Measurements from ENCODE around the gene COPB1.

COPB1 gene

GRCh38 chr11:14422814-14423182 is 76.8 kb downstream of the COPB1 start:
- no peak for DNase-seq

DNA sequence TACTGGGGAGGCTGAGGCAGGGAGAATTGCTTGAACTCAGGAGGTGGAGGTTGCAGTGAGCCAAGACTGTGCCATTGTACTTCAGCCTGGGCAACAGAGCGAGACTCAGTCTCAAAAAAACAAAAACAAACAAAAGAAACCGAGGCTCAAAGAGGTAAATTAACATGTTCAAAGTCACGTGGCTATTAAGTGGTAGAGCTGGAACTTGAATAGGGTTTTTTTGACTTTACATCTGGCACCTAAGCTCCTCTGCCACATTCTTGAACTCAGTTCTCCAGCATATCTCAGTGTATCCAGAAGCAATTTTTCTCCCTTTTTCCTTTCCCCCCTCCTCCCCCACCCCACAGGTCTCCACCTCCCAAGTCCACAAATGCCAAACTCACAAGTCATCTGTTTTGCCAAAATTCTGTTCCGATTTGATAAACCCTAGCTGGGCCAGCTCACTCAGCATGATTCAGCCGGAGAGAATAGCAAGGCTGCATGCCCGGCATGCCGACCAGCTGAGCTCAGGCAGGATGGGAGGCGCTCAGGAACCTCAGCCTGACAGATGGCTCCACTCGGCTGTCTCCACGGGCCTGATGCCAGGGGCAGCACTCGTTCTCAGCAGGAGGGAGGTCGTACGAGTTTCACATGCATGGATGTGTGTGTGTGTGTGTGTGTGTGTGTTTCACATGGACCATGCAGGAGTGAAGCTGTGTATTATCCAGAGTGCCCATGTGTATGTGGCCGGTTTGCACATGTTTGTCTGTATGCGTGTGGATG is 77.4 kb downstream of the COPB1 start:
- DNase-seq, result peak; percentile 79

GRCh38 chr11:14420223-14420622 is 79.4 kb downstream of the COPB1 start:
- DNase-seq, result no peak

- DNase-seq, result no peak
Observed at GRCh38 chr11:14418801-14419417, 80.7 kb downstream of the COPB1 start.

DNA sequence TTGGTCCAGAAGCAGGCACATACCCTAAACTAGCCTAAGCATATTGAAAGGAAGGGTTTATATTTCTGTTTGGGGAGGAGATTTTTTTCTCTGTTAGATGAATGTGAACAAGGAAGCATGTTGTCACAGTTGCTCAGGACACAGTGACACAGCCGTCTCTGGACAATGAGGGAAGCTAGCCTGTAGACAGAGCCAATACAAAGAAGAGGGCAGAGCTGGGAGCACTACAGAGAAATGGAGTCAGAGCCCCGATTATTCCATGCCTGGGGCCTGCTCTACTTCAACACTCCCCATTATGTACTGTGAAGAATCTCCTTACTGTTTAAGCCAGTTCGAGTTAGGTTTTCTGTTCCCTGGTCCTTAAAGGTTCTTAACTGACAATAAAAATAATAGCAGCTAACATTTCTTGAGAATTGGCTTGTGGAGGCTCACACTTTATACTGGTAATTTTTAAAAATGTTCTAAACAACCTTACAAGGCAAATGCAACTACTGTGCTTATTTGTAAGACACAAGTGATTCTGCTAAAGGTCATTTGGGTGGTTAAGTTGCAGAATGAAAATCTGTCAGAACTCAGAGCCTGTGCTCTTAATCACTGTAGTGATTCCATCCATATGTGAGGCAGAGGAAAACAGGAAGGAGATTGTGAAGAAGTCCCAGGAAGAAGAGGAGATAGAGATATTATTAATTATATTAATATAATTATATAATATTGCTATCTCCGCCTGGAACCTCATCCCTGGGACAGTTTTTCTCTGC is 81.8 kb downstream of the COPB1 start:
- no peak for DNase-seq

- no peak for DNase-seq
Observed at GRCh38 chr11:14417186-14417585, 82.4 kb downstream of the COPB1 start.

DNA sequence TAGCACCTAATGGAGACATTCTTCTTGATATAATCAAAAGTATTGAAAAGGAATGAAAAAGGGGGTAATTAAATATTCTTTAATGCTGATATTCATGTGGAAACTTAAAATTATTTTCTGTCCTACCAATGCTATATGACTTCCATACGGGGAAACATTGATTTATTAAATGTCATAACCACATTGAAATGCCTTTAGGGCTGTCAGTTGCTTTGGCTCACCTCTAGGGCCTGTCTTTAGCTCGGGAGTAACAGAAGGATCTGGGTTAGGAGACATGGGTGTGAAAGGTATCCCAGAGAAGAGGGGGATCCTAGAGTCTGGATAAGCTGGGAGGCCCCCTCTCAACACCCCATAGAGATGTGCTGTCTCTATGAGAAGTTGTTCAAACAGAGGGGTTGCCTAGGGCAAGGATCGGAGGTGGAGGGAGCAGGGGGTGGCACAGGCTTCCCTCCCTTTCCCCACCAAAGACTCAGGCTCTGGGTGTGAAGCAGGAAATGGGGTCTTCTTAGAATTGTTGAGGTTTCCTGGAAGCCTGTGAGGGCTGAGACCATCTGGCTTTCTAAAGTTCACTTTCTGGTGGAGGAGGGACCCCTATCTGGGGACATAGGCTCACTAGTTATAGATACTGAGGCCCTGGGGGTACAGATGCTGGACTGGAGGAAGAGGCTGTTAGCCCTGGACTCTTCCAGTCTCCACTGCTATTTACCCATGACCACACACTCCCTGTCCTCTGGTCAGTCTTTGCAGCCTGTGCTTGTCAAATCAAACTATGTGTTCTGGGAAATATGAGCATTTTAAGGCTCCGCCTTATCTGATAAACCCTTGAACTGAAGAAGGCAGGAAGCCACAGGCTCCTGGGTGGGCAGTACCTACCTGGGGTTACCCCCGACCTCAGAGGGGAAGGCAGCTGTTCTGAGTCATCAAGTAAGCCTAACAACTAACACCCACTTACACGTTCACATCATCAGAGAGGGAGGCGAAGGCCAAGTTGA is 84.8 kb downstream of the COPB1 start:
- DNase-seq, result no peak

- DNase-seq, result no peak
Observed at GRCh38 chr11:14413307-14414069, 86.1 kb downstream of the COPB1 start.

DNA sequence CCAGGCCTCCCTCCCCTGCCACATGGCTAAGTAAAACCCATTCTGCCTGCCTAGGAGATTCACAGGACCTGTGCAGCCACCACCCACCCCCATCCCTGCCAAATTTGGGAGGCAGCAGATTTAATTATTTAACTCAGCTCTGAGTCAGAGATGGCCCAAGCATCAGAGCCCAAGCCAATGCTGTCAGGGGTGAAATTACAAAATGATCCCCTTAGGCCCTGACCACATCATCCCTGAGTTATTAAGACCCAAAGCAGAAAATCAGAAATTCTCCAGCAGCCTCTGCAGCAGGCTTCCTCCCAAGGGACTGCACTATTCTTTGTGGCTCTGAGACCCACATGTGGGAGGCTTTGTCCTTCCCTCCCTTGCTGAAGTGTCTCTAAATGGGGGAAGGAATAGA is 87.8 kb downstream of the COPB1 start:
- no peak for DNase-seq

DNA sequence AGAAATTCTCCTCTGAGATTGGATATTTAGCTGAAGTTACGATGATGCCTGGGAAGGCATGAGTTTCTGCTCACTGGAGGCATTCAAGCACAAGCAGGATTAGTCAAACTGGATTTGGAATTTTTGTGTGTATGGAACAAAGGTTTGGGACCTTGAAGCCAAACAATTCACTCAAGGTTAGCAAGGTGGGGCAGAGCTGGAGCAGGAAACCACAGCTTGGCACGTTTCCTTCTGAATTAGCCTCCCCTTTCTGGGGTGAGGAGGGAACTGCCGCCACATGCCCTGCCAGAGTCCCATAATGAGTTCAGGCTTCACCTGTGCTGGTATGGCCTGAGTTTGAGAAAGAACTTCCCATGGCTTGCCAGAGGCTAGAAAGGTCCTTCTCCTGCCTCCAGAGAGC is 89.7 kb downstream of the COPB1 start:
- no peak for DNase-seq

DNA sequence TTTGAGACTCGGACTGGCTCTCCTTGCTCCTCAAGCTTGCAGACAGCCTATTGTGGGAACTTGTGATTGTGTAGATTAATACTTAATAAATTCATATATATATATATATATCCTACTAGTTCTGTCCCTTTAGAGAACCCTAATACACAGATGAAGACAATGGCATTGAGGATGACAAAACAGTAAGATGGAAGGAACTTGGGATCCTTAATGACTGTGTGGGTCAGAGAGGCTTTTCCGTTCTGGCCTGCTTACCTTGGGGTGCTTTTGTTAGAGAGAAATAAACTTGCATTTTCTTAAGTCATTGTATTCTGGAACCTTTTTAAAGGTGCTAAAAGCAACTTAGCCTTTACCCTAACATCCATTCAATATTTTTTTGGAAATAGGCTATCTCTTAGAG is 91.0 kb downstream of the COPB1 start:
- DNase-seq, result no peak

Data from NCI-H1105 treated with DMSO at 0.1 percent for 48 hours (cell line).